Measurements from ENCODE around the gene FCRL5. TPM values are rescaled to one million over a fixed set of nuclear protein-coding genes. Genes with fewer than 3 reads are reported as not detected.

Gene FCRL5
- total RNA-seq (2022) (not detected in 2 replicates), Bru-seq, nascent RNA (not detected), BruChase-seq, experiment 1, labeled RNA remaining after a 6-hour chase (not detected), BruChase-seq, experiment 2, labeled RNA remaining after a 2-hour chase (percentile 3 among the genes with signal in this experiment)
- long read RNA-seq = 0 reads

DNA sequence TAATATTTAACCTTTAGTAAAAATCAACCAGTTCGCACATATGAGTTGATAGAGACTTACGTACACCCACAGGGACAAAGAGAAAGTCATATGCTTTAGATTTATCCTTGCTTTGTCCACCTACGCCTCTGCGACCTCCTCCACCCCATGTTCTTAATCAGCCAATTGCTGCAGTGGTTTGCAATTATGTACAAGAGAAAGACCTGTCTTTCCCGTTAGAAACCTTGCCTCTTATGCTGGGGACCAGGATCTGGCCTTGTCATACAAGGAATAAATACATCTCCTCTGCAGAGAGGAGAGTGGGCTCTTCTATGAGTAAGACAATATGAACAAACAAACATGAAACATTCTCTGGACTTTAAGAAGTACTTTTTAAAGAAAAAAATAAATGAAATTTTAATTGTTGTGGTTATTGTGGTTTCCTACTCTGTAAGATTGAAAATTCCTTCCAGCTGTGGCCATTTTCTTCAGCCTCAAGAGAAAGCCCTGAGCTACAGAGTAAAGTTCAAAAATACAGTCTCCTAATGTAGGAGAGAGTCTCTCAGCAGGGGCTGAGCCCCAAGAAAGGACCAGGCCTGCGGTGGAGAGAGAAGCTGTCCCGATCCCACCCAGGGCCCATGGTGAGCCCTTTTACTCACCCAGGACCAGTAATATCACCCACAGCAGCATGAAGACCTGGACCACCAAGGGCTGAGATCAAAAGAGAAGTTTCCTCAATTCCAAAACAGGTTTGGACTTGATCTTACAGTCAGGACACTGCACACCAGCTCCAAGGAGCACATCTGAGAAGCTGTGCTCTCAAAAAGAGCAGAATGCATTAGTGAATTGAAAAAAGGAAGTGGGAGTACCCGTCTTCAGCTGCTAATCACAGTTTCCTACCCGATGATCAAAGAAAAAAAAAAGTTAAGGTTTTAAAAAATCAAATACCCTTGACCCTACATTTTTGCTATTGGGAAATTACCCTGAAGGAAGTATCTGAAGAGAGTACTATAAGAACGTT lies at the start of gene FCRL5:
Gene FCRL5, minus strand, starts transcription at position 822 of the 1,000 bp plus-strand sequence. Its CDS starts 153 bp downstream, at position 669.
- no peak within 1 kb of the TSS for H3K4me3 Mint-ChIP-seq (ENCODE audit: low read depth, unreplicated experiment)
- BruUV-seq (replicated peaks) = no TSS peak
- CTCF ChIA-PET = interaction anchor here (0.7 to 1.1 kb wide), 2 partner anchors 18 to 30 kb away, joined by 3 to 5 read pairs; no protein-coding TSS in a partner anchor

DNA sequence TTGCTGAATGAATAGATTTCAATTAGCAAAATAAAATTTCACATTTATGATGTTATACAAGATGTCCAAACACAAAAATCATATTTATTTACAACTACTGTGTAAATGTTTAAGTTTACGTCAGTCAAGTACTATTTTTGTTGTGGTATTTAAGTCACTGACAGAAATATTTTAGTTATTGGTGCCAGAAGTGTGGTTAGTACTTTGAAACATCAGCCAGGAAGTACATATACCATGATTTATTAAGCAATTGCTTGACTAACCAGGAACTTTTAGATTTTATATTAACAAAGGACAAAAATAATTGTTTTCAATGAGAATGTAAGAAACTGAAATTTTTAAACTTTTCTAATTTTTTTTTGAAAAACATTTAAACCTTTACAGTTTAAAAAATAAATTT lies 47.9 kb upstream of the FCRL5 start:
- TF ChIP-seq, protein P1, sequence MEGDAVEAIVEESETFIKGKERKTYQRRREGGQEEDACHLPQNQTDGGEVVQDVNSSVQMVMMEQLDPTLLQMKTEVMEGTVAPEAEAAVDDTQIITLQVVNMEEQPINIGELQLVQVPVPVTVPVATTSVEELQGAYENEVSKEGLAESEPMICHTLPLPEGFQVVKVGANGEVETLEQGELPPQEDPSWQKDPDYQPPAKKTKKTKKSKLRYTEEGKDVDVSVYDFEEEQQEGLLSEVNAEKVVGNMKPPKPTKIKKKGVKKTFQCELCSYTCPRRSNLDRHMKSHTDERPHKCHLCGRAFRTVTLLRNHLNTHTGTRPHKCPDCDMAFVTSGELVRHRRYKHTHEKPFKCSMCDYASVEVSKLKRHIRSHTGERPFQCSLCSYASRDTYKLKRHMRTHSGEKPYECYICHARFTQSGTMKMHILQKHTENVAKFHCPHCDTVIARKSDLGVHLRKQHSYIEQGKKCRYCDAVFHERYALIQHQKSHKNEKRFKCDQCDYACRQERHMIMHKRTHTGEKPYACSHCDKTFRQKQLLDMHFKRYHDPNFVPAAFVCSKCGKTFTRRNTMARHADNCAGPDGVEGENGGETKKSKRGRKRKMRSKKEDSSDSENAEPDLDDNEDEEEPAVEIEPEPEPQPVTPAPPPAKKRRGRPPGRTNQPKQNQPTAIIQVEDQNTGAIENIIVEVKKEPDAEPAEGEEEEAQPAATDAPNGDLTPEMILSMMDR (IDR thresholded peaks at IDR 0.05; ENCODE audit: unreplicated experiment) = no peak
- H3K36me3 Mint-ChIP-seq (ENCODE audit: insufficient read depth, unreplicated experiment) = no peaks in the 10 kb centered on the region
- no peak for DNase-seq
- peaks cover 41% of the 10 kb centered on the region for H3K4me1 Mint-ChIP-seq (ENCODE audit: low read depth, unreplicated experiment)
- H3K27ac Mint-ChIP-seq (ENCODE audit: unreplicated experiment) = no peak overlapping the region
- CTCF ChIA-PET = interaction anchor here (0.6 to 1.2 kb wide), 2 partner anchors 21 to 124 kb away, joined by 4 to 6 read pairs; no protein-coding TSS in a partner anchor
- no peaks in the 10 kb centered on the region for H3K27me3 Mint-ChIP-seq (ENCODE audit: unreplicated experiment)
- no peaks in the 10 kb centered on the region for H3K9me3 Mint-ChIP-seq (ENCODE audit: low read depth, unreplicated experiment)
- H3K4me3 Mint-ChIP-seq (ENCODE audit: low read depth, unreplicated experiment) = no peak overlapping the region
- intact Hi-C loops (cut with micrococcal nuclease; ENCODE audit: unreplicated experiment) = no loop called here
- BruUV-seq (replicated peaks) = no TSS peak

More for the DNA sequence above, at the start of gene FCRL5:
- Mint-ChIP-seq H3K4me1 (ENCODE audit: low read depth, unreplicated experiment) (no peaks in the 10 kb centered on the region), H3K36me3 (ENCODE audit: insufficient read depth, unreplicated experiment) (no peaks in the 10 kb centered on the region), H3K27ac (ENCODE audit: unreplicated experiment) (no peak within 1 kb of the TSS), H3K27me3 (ENCODE audit: unreplicated experiment) (peaks cover 13% of the 10 kb centered on the region), H3K9me3 (ENCODE audit: low read depth, unreplicated experiment) (no peaks in the 10 kb centered on the region)
- no peak for DNase-seq
- intact Hi-C loops (cut with micrococcal nuclease; ENCODE audit: unreplicated experiment) = no loop called here
- TF ChIP-seq, protein P1 (IDR thresholded peaks at IDR 0.05; ENCODE audit: unreplicated experiment) = no peak

DNA sequence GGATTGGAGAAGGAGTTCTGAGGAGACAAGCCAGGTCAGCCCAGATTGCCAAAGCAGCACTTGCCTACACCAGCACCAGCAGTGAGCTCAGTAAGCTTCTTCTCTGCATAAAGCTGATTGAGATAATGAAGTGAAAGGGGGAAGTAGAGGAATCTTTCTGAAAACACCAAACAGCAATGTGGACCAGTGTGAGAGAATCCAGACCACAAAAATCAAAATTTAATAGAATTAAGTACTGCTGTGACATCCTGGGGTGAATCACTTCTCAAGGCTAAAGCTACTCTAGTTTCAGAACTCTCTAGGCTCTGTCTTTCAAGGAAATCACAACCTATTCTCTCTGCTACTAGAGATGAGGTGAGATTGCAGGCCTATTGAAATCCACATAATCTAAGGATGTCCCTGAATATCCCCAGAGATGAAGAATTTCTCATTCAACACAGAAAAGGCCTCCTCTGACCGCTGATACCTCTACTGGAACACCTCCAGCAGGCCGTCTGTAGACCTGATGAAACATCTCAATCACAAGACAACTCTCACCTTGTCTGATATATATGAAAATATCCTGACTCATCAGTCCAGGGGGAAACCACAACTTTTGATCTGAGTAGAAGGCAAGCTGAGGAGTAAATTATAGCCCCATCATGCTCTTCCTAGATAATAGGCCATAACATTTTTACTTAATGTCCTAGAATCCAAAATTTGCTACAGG lies 45.8 kb upstream of the FCRL5 start, which contains the start of gene FCRL4:
Gene FCRL4, minus strand, starts transcription at position 127 of the 709 bp plus-strand sequence. CDS start 141 bp downstream, outside the sequence.
- Mint-ChIP-seq H3K4me3 (ENCODE audit: low read depth, unreplicated experiment) (no peak within 1 kb of the TSS), H3K27ac (ENCODE audit: unreplicated experiment) (no peak within 1 kb of the TSS), H3K9me3 (ENCODE audit: low read depth, unreplicated experiment) (no peaks in the 10 kb centered on the region), H3K4me1 (ENCODE audit: low read depth, unreplicated experiment) (peaks cover 41% of the 10 kb centered on the region), H3K36me3 (ENCODE audit: insufficient read depth, unreplicated experiment) (no peaks in the 10 kb centered on the region), H3K27me3 (ENCODE audit: unreplicated experiment) (no peaks in the 10 kb centered on the region)
- TF ChIP-seq, protein P1 (IDR thresholded peaks at IDR 0.05; ENCODE audit: unreplicated experiment) = no peak
- intact Hi-C loops (cut with micrococcal nuclease; ENCODE audit: unreplicated experiment) = loop anchor here (5.0 kb wide), 2 partner anchors 84 to 174 kb away; no protein-coding TSS in a partner anchor
- no TSS peak for BruUV-seq (replicated peaks)
- no peak for DNase-seq
- CTCF ChIA-PET = interaction anchor here (0.6 kb wide), 1 partner anchor 443 kb away, joined by 4 read pairs; no protein-coding TSS in a partner anchor

DNA sequence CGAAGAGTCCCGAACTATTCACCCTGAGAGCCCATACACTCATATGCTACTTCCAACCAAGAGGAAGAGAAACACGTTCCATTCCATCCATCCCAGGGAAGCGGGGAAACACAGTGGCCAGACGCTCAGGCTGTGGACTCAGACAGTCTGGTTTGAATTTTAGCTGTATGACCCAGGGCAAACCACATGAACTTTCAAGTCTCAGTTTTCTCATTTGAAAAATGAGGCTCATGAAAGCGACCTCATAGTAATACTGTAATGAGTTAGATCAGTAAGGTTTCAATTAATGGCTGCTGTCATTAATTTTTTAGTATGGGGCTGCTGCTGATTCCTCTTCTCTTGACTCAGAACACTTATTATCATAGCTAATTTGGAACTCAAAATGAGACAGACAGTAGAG lies 44.1 kb upstream of the FCRL5 start:
- Mint-ChIP-seq H3K4me3 (ENCODE audit: low read depth, unreplicated experiment) (no peak overlapping the region), H3K36me3 (ENCODE audit: insufficient read depth, unreplicated experiment) (no peaks in the 10 kb centered on the region), H3K27me3 (ENCODE audit: unreplicated experiment) (no peaks in the 10 kb centered on the region), H3K27ac (ENCODE audit: unreplicated experiment) (no peak overlapping the region), H3K9me3 (ENCODE audit: low read depth, unreplicated experiment) (no peaks in the 10 kb centered on the region), H3K4me1 (ENCODE audit: low read depth, unreplicated experiment) (peaks cover 41% of the 10 kb centered on the region)
- intact Hi-C loops (cut with micrococcal nuclease; ENCODE audit: unreplicated experiment) = loop anchor here (5.0 kb wide), 2 partner anchors 86 to 176 kb away; no protein-coding TSS in a partner anchor
- TF ChIP-seq, protein P1 (IDR thresholded peaks at IDR 0.05; ENCODE audit: unreplicated experiment) = no peak
- CTCF ChIA-PET = interaction anchor here (1.7 to 2.9 kb wide), 2 partner anchors 16 to 94 kb away, joined by 7 to 11 read pairs; no protein-coding TSS in a partner anchor
- no TSS peak for BruUV-seq (replicated peaks)
- no peak for DNase-seq
